ENCODE results near the gene MEG3.

The MEG3 gene

DNA sequence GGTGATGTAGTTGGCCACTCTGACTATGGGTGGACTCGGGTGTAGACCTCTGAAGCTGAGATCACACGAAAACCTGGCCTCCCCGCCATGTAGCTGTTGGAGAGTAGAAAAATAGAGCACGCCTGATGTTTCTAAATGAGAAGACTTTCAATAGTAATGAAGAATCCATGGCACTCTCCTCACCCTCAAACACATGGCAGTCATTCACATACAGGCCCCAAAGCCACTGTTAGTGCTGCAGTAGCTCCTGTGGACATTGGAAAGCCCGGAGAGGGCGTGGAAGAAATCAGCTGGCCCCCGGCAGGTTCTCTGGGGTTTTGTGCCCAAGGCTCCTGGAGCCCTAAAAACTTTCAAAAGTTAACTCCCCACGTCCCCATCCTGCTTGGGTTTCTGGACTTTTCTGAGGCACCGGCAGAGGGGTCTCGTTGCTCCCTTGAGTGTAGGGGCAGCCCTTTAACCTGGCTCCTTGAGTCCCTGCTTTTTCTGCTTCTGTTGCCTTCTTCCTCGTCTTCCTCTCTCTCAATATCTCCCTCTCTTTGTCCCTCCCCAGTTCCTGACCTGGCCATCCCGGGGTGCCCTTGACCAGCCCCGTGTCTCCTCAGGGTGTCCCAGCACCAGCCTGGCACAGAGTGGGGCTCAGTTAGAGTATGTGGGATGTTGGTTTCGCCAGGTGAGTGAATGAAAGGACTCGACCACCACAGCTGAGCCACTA is 8.3 kb downstream of the MEG3 start:
- TF ChIP-seq, protein P1, sequence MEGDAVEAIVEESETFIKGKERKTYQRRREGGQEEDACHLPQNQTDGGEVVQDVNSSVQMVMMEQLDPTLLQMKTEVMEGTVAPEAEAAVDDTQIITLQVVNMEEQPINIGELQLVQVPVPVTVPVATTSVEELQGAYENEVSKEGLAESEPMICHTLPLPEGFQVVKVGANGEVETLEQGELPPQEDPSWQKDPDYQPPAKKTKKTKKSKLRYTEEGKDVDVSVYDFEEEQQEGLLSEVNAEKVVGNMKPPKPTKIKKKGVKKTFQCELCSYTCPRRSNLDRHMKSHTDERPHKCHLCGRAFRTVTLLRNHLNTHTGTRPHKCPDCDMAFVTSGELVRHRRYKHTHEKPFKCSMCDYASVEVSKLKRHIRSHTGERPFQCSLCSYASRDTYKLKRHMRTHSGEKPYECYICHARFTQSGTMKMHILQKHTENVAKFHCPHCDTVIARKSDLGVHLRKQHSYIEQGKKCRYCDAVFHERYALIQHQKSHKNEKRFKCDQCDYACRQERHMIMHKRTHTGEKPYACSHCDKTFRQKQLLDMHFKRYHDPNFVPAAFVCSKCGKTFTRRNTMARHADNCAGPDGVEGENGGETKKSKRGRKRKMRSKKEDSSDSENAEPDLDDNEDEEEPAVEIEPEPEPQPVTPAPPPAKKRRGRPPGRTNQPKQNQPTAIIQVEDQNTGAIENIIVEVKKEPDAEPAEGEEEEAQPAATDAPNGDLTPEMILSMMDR (IDR thresholded peaks at IDR 0.05; ENCODE audit: insufficient read depth, low read length, poor library complexity, severe bottlenecking) = no peak
- no peak for DNase-seq (ENCODE audit: extremely low read depth, insufficient read length)
- H3K36me3 ChIP-seq (ENCODE audit: control insufficient read depth, insufficient read depth, low read length) = no peaks in the 10 kb centered on the region
- H3K4me3 ChIP-seq (replicated peaks; ENCODE audit: low read depth, low read length) = no peak overlapping the region
- H3K27me3 ChIP-seq (replicated peaks; ENCODE audit: control insufficient read depth, insufficient read depth, low read length) = no peaks in the 10 kb centered on the region; the same call in 1 of the 2 replicates

DNA sequence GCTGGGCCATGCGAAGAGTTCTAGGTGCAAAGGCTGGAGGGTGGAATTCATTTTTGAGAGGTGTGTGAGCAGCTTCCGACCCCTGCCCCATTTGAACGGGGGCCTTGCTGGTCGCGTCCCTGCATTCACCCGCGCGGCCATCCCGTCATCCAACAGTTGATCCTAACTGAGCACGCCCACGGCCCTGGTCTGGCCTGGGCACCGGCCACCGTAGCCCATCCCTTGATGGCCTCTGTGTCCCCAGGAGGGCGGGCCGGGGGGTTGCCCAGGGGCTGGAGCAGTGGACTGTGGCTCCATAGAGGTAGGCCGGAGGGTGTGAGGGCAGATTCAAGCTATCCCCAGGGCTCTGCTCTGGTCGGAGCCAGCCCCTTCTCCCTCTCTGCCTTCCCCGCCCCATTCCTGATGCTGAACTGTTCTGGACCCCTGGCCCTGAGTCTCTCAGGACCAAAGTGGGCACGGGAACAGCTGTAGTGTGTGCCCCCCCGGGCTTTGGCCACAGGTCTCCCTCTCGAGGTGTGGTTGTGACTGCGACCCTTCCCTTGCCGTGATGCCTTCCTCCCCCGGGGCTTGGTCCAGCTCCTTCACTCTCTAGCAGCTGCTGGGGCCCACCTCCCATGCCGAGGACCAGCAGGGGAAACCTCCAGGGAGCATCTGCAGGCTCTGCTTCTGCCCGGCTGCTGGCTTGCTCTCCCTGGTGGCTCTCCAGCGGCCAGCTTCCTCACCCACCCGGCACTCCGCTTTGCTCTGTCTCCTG is 9.1 kb downstream of the MEG3 start:
- DNase-seq (ENCODE audit: extremely low read depth, insufficient read length) = no peak
- H3K27me3 ChIP-seq (replicated peaks; ENCODE audit: control insufficient read depth, insufficient read depth, low read length) = no peaks in the 10 kb centered on the region; the same call in 1 of the 2 replicates
- no peaks in the 10 kb centered on the region for H3K36me3 ChIP-seq (ENCODE audit: control insufficient read depth, insufficient read depth, low read length)
- no peak overlapping the region for H3K4me3 ChIP-seq (replicated peaks; ENCODE audit: low read depth, low read length)
- TF ChIP-seq, protein P1 (IDR thresholded peaks at IDR 0.05; ENCODE audit: insufficient read depth, low read length, poor library complexity, severe bottlenecking) = no peak

DNA sequence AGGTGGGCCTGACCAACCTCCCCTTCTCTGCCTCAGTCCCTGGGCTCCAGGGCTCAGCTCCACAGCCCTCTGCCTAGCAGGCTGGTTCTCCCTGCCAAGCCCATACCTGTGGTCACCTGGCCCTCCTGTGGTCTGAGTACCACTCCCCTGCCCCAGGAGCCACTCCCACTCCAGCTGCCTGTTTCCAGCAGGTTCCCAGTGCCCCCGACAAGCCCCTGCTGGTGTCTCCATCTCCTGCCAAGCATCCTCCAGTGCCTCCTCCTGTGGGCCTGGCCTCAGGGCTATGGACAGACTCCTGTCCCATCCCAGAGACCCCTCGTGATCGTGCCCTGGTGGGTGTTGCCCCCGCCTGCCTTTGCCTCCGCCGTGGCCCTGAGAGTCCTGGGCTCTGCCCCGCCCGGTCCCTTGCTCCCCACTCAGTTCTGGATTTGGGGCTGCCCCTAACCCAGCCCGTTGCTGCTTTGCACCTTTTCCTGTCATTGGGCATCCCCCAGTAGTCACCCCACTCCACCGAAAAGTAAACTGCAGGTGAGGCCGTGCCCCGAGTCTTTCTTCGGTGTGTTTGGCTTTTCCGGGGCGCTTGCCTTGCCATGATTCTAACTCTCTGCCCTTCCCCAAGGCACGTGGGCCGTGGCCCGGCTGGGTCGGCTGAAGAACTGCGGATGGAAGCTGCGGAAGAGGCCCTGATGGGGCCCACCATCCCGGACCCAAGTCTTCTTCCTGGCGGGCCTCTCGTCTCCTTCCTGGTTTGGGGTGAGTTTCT is 9.8 kb downstream of the MEG3 start:
- DNase-seq (ENCODE audit: extremely low read depth, insufficient read length) = no peak
- TF ChIP-seq, protein P1 (IDR thresholded peaks at IDR 0.05; ENCODE audit: insufficient read depth, low read length, poor library complexity, severe bottlenecking) = no peak
- no peaks in the 10 kb centered on the region for H3K36me3 ChIP-seq (ENCODE audit: control insufficient read depth, insufficient read depth, low read length)
- no peaks in the 10 kb centered on the region; the same call in 1 of the 2 replicates for H3K27me3 ChIP-seq (replicated peaks; ENCODE audit: control insufficient read depth, insufficient read depth, low read length)
- no peak overlapping the region for H3K4me3 ChIP-seq (replicated peaks; ENCODE audit: low read depth, low read length)

DNA sequence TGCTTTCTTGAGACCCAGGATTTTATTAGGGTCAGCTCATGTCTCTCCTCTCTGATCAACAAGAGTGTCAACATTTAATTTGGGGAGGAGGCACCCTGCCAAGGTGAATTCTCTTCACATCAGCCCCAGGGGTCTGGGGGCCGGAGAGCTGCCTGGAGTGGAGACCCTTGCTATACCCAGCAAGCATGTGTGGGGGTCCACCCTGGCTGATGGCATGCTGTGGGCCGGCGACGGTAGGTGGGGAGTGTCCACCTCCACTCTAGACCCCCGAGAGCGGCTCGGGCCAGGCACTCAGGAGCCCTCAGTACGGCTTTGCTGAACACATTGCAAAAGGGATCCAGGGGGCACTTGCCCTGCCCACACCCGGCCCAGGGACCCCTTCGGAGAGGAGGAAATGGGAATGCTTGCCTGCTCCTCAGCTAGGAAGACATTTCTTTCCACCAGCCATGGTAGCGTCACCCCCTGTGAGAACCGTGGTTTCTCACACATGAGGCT is 10.4 kb downstream of the MEG3 start:
- DNase-seq (ENCODE audit: extremely low read depth, insufficient read length) = no peak
- TF ChIP-seq, protein P1 (IDR thresholded peaks at IDR 0.05; ENCODE audit: insufficient read depth, low read length, poor library complexity, severe bottlenecking) = no peak
- H3K4me3 ChIP-seq (replicated peaks; ENCODE audit: low read depth, low read length) = no peak overlapping the region
- H3K36me3 ChIP-seq (ENCODE audit: control insufficient read depth, insufficient read depth, low read length) = no peaks in the 10 kb centered on the region
- H3K27me3 ChIP-seq (replicated peaks; ENCODE audit: control insufficient read depth, insufficient read depth, low read length) = no peaks in the 10 kb centered on the region; the same call in 1 of the 2 replicates

DNA sequence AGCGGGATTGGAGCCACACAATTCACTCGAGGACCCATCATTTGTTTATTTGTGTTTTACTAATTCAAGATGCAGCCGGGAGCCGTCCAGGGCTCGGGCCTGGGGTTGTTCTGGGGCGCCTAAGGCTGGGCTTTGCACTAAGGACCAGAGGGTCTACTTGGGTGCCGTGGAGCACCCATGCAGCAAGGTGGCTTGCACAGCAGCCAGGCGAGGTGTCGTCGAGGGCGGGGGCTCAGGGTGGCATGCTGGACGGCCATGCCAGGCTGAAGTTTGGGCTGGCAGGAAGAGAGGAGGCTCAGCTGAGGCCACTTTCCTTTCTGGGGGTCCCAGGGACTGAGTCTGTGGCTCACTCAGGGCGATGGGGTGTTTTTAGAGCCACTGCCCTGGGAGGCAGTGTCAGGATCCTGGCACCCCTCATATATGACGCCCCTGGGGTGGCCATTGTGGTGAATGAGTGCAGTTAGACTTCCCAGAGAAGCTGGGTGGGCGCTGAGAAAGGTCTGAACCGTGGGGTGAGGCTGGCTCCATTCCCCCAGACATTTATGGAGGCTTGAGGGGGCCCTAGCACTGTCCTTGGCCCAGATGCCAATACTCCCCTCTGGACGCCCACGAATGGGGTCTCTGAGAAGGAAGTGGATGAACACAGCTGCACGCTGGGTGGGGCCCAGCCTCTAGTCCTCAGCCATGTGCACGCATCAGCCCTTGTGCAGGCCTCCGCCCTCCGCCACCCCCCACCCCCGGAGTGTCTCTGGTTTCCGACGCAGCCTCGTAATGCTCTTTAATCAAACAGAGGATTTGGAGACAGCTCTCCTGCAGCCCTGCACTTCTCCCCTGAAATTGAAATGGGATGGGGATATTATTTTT is 11.3 kb downstream of the MEG3 start:
- TF ChIP-seq, protein P1 (IDR thresholded peaks at IDR 0.05; ENCODE audit: insufficient read depth, low read length, poor library complexity, severe bottlenecking) = no peak
- H3K4me3 ChIP-seq (replicated peaks; ENCODE audit: low read depth, low read length) = no peak overlapping the region
- H3K27me3 ChIP-seq (replicated peaks; ENCODE audit: control insufficient read depth, insufficient read depth, low read length) = no peaks in the 10 kb centered on the region
- no peak for DNase-seq (ENCODE audit: extremely low read depth, insufficient read length)
- H3K36me3 ChIP-seq (ENCODE audit: control insufficient read depth, insufficient read depth, low read length) = no peaks in the 10 kb centered on the region

Measured in GM06990 (cell line).